ENCODE results near the gene SNAP91. TPM values are rescaled to one million over a fixed set of nuclear protein-coding genes. Genes with fewer than 3 reads are reported as not detected.

SNAP91 gene
- total and polyA plus RNA-seq, 2 of the 8 experiments (the other 6 are each of a cell fraction or from before 2014, with no cell fraction given) = 1.3 to 1.5 TPM

GRCh38 chr6:83702749-83703148, 6.2 kb downstream of the SNAP91 start (continued):
- no peak for TF ChIP-seq E2F6 (IDR thresholded peaks at IDR 0.05)
